Gastrocnemius medialis (tissue), 4 donors: ENCODE measurements around the gene PTPA.

Source experiments
- POLR2A ChIP-seq, 2 donors: fragments of 450-650 bp; IDR thresholded peaks; one replicate each; pipeline ENCODE4 v1.6.1; 2017; ENCODE audit warnings: antibody characterized with exemption in 2 of 2, mild to moderate bottlenecking in 2 of 2, moderate library complexity in 2 of 2
- TF ChIP-seq, protein P1 (sequence below), 5 experiments: fragments of 450-650 bp in 3 of 5; fragments of 200-600 bp in 2 of 5; sonication (generic) in 2 of 5; IDR thresholded peaks in 4 of 5; conservative IDR thresholded peaks in 1 of 5; 1 replicate in 4 of 5; 2 replicates in 1 of 5; pipeline ENCODE4 v1.5.1; 2016 to 2019; ENCODE audit warnings: antibody characterized with exemption in 5 of 5, mild to moderate bottlenecking in 3 of 5, moderate library complexity in 3 of 5

GRCh38 chr9:129109537-129109903 is 1.7 kb upstream of the PTPA start:
- TF ChIP-seq, protein P1, sequence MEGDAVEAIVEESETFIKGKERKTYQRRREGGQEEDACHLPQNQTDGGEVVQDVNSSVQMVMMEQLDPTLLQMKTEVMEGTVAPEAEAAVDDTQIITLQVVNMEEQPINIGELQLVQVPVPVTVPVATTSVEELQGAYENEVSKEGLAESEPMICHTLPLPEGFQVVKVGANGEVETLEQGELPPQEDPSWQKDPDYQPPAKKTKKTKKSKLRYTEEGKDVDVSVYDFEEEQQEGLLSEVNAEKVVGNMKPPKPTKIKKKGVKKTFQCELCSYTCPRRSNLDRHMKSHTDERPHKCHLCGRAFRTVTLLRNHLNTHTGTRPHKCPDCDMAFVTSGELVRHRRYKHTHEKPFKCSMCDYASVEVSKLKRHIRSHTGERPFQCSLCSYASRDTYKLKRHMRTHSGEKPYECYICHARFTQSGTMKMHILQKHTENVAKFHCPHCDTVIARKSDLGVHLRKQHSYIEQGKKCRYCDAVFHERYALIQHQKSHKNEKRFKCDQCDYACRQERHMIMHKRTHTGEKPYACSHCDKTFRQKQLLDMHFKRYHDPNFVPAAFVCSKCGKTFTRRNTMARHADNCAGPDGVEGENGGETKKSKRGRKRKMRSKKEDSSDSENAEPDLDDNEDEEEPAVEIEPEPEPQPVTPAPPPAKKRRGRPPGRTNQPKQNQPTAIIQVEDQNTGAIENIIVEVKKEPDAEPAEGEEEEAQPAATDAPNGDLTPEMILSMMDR (IDR thresholded peaks at IDR 0.05 in 4 of 5, conservative IDR thresholded peaks at IDR 0.05 in 1 of 5), result no peak
- TF ChIP-seq POLR2A (IDR thresholded peaks at IDR 0.05), result no peak
